HepG2 (cell line): ENCODE data around the gene GNG3. TPM values are rescaled to one million over a fixed set of nuclear protein-coding genes. Genes with fewer than 3 reads are reported as not detected.

Source experiments
- AGO2 ChIP-seq: fragments of 200-400 bp; formaldehyde crosslinking; optimal IDR thresholded peaks from 2 replicates; pipeline ENCODE3; 2017; ENCODE audit warnings: mild to moderate bottlenecking, low read depth, low read length, moderate library complexity
- CREM ChIP-seq, 2 experiments: sonication (generic) in 1 of 2; formaldehyde crosslinking in 1 of 2; IDR thresholded peaks; 2 replicates each; pipeline versions ENCODE4 v1.4.0 to v1.6.1; 2016 to 2020; ENCODE audit warnings: antibody characterized with exemption in 1 of 2, mild to moderate bottlenecking in 1 of 2, missing genetic modification reagents in 1 of 2
- FOXK2 ChIP-seq: fragments of 450-650 bp; IDR thresholded peaks from 2 replicates; pipeline ENCODE4 v1.6.1; 2016
- JARID2 ChIP-seq: sonication (generic); formaldehyde crosslinking; IDR thresholded peaks from 2 replicates; pipeline ENCODE4 v1.8.1; 2023; ENCODE audit warnings: missing genetic modification reagents, inconsistent platforms; ENCODE audit not compliant: insufficient replicate concordance
- MAF1 ChIP-seq: sonication (generic); formaldehyde crosslinking; IDR thresholded peaks from 2 replicates; pipeline ENCODE4 v1.5.0; 2020; ENCODE audit warnings: missing genetic modification reagents, borderline replicate concordance
- MYC ChIP-seq: sonication (generic); formaldehyde crosslinking; IDR thresholded peaks from 2 replicates; pipeline ENCODE4 v1.9.0; 2021; ENCODE audit warnings: missing genetic modification reagents, borderline replicate concordance
- NCOA5 ChIP-seq: sonication (generic); formaldehyde crosslinking; IDR thresholded peaks from 2 replicates; pipeline ENCODE4 v1.4.0; 2020; ENCODE audit warnings: missing genetic modification reagents
- POLR2A ChIP-seq, 2 experiments: IDR thresholded peaks; 2 replicates each; pipeline ENCODE4 v1.6.1; 2011; ENCODE audit warnings: low read depth in 2 of 2, low read length in 2 of 2, mild to moderate bottlenecking in 1 of 2, moderate library complexity in 1 of 2; ENCODE audit not compliant: insufficient read depth in 1 of 2
- POLR2G ChIP-seq: fragments of 200-400 bp; formaldehyde crosslinking; IDR thresholded peaks from 2 replicates; pipeline ENCODE4 v1.6.1; 2018; ENCODE audit warnings: mild to moderate bottlenecking, low read depth, low read length, moderate library complexity
- SMARCC2 ChIP-seq: fragments of 450-650 bp; IDR thresholded peaks from 2 replicates; pipeline ENCODE4 v1.6.1; 2017; ENCODE audit warnings: antibody characterized with exemption, mild to moderate bottlenecking
- SP2 ChIP-seq: sonication (generic); formaldehyde crosslinking; IDR thresholded peaks from 2 replicates; pipeline ENCODE4 v1.5.1; 2020; ENCODE audit warnings: mild to moderate bottlenecking, missing genetic modification reagents
- SPEN ChIP-seq: sonication (generic); formaldehyde crosslinking; IDR thresholded peaks from 2 replicates; pipeline ENCODE4 v1.5.1; 2020; ENCODE audit warnings: low read depth, mild to moderate bottlenecking, missing genetic modification reagents
- ZIK1 ChIP-seq: sonication (generic); formaldehyde crosslinking; IDR thresholded peaks from 2 replicates; pipeline ENCODE4 v1.5.0; 2020; ENCODE audit warnings: mild to moderate bottlenecking, low read depth, missing genetic modification reagents, borderline replicate concordance
- ZKSCAN5 ChIP-seq: sonication (generic); formaldehyde crosslinking; IDR thresholded peaks from 2 replicates; pipeline ENCODE4 v1.5.1; 2020; ENCODE audit warnings: mild to moderate bottlenecking, missing genetic modification reagents
- ZNF138 ChIP-seq: sonication (generic); formaldehyde crosslinking; IDR thresholded peaks from 2 replicates; pipeline ENCODE4 v1.5.0; 2020; ENCODE audit warnings: mild to moderate bottlenecking, low read depth, missing genetic modification reagents
- ZNF296 ChIP-seq: sonication (generic); formaldehyde crosslinking; conservative IDR thresholded peaks from 2 replicates; pipeline ENCODE4 v1.5.0; 2020; ENCODE audit warnings: mild to moderate bottlenecking, missing genetic modification reagents
- ZNF331 ChIP-seq: sonication (generic); formaldehyde crosslinking; IDR thresholded peaks from 2 replicates; pipeline ENCODE4 v1.4.0; 2020; ENCODE audit warnings: missing genetic modification reagents
- ZNF790 ChIP-seq: sonication (generic); formaldehyde crosslinking; IDR thresholded peaks from 2 replicates; pipeline ENCODE4 v1.8.0; 2022; ENCODE audit warnings: missing genetic modification reagents, mild to moderate bottlenecking, borderline replicate concordance
- ZZZ3 ChIP-seq: sonication (generic); formaldehyde crosslinking; IDR thresholded peaks from 2 replicates; pipeline ENCODE4 v1.4.0; 2020; ENCODE audit warnings: missing genetic modification reagents, mild to moderate bottlenecking, borderline replicate concordance
- polyA plus RNA-seq, 8 experiments: library from polyadenylated mRNA; depleted of rRNA in 3 of 8; stranded (reverse) in 7 of 8; unstranded in 1 of 8; fragments of >200 nt; fragmentation: Illumina TruSeq in 4 of 8; extraction: Trizol in 4 of 8; gene quantifications; 2 replicates each; pipeline versions ENCODE4 v1.2.1 to v1.2.3, GENCODE V29; 2011 to 2016; ENCODE audit warnings: low read depth in 4 of 8, missing spikeins in 1 of 8, mixed read lengths in 1 of 8; ENCODE audit not compliant: insufficient read depth in 1 of 8
- total RNA-seq, 5 experiments: library from RNA; depleted of rRNA; stranded (reverse); fragments of >200 nt; fragmentation: Illumina TruSeq; extraction: Trizol; gene quantifications; 2 replicates each; pipeline ENCODE4 v1.2.3, GENCODE V29; 2016; ENCODE audit warnings: low read depth in 1 of 5
- TF ChIP-seq, protein P1 (sequence below): IDR thresholded peaks from 2 replicates; pipeline ENCODE4 v1.6.1; 2016; ENCODE audit warnings: low read depth, control low read depth
- TF ChIP-seq, protein P2 (sequence below): sonication (generic); formaldehyde crosslinking; conservative IDR thresholded peaks from 2 replicates; pipeline ENCODE4 v1.5.0; 2020; ENCODE audit warnings: missing genetic modification reagents
- TF ChIP-seq, protein P3 (sequence below): sonication (generic); formaldehyde crosslinking; IDR thresholded peaks from 2 replicates; pipeline ENCODE4 v1.4.0; 2020; ENCODE audit warnings: missing genetic modification reagents, low read depth, mild to moderate bottlenecking, borderline replicate concordance
- TF ChIP-seq, protein P4 (sequence below): IDR thresholded peaks from 2 replicates; pipeline ENCODE4 v1.6.1; 2016; ENCODE audit warnings: missing compliant biosample characterization, missing genetic modification reagents, borderline replicate concordance
- TF ChIP-seq, protein P5 (sequence below): sonication (generic); formaldehyde crosslinking; IDR thresholded peaks from 2 replicates; pipeline ENCODE4 v1.4.0; 2020; ENCODE audit warnings: mild to moderate bottlenecking, missing genetic modification reagents

GNG3 gene
- total and polyA plus RNA-seq, 2 of the 13 experiments (the other 11 are each of a cell fraction or from before 2014, with no cell fraction given) = not detected

DNA sequence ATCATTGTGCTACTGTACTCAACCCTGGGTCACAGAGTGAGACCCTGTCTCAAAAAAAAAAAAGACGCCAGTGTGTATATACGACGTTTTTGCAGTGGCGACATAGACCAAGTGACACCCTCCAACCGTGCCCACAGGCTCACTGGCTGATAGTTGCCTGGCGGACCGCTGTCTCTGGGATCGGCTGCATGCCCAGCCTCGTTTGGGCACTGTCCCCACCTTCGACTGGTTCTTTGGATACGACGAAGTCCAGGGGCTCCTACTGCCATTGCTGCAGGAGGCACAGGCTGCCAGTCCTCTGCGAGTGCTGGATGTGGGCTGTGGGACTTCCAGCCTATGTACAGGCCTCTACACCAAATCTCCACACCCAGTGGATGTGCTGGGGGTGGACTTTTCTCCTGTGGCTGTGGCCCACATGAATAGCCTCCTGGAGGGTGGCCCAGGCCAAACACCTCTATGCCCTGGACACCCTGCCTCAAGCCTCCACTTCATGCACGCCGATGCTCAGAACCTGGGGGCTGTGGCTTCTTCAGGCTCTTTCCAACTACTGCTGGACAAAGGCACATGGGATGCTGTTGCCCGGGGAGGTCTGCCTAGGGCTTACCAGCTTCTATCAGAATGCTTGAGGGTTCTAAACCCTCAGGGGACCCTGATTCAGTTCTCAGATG, 41.1 kb upstream of the GNG3 start (continued):
- TF ChIP-seq, protein P1, sequence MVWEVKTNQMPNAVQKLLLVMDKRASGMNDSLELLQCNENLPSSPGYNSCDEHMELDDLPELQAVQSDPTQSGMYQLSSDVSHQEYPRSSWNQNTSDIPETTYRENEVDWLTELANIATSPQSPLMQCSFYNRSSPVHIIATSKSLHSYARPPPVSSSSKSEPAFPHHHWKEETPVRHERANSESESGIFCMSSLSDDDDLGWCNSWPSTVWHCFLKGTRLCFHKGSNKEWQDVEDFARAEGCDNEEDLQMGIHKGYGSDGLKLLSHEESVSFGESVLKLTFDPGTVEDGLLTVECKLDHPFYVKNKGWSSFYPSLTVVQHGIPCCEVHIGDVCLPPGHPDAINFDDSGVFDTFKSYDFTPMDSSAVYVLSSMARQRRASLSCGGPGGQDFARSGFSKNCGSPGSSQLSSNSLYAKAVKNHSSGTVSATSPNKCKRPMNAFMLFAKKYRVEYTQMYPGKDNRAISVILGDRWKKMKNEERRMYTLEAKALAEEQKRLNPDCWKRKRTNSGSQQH = no peak
- TF ChIP-seq POLR2A (IDR thresholded peaks at IDR 0.05; ENCODE audit: insufficient read depth in 1 of 2, low read depth in 2 of 2, low read length in 2 of 2) (peak; percentile 52 to 56; a peak in 3 of 4 replicates), ZKSCAN5 (CRISPR knock-in tag) (no peak), SMARCC2 (no peak), SPEN (CRISPR knock-in tag) (peak; percentile 9; the same call in 1 of the 2 replicates), NCOA5 (CRISPR knock-in tag) (0 out of 2 replicates have a peak, but pooled peaks have one; percentile 74), ZNF296 (CRISPR knock-in tag) (0 out of 2 replicates have a peak, but pooled peaks have one; percentile 32), ZNF138 (CRISPR knock-in tag) (no peak), AGO2 (peak; percentile 89), ZNF790 (CRISPR knock-in tag) (no peak), JARID2 (CRISPR knock-in tag) (peak; percentile 12), POLR2G (peak; percentile 38), FOXK2 (no peak), ZNF331 (CRISPR knock-in tag) (no peak), MAF1 (CRISPR knock-in tag) (0 out of 2 replicates have a peak, but pooled peaks have one; percentile 49), SP2 (CRISPR knock-in tag) (no peak), ZIK1 (CRISPR knock-in tag) (no peak), MYC (CRISPR knock-in tag) (0 out of 2 replicates have a peak, but pooled peaks have one; percentile 22), ZZZ3 (no peak), CREM (IDR thresholded peaks at IDR 0.05) (0 out of 2 replicates have a peak, but pooled peaks have one; percentile 3), CREM (CRISPR knock-in tag; IDR thresholded peaks at IDR 0.05) (no peak)
- TF ChIP-seq, protein P2, sequence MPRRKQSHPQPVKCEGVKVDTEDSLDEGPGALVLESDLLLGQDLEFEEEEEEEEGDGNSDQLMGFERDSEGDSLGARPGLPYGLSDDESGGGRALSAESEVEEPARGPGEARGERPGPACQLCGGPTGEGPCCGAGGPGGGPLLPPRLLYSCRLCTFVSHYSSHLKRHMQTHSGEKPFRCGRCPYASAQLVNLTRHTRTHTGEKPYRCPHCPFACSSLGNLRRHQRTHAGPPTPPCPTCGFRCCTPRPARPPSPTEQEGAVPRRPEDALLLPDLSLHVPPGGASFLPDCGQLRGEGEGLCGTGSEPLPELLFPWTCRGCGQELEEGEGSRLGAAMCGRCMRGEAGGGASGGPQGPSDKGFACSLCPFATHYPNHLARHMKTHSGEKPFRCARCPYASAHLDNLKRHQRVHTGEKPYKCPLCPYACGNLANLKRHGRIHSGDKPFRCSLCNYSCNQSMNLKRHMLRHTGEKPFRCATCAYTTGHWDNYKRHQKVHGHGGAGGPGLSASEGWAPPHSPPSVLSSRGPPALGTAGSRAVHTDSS (CRISPR knock-in tag) = no peak
- TF ChIP-seq, protein P3, sequence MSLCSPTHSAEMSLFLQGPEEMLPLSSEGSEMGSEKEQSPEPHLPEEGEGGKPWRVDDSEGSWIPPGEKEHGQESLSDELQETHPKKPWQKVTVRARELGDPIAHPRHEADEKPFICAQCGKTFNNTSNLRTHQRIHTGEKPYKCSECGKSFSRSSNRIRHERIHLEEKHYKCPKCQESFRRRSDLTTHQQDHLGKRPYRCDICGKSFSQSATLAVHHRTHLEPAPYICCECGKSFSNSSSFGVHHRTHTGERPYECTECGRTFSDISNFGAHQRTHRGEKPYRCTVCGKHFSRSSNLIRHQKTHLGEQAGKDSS (CRISPR knock-in tag) = no peak
- TF ChIP-seq, protein P4, sequence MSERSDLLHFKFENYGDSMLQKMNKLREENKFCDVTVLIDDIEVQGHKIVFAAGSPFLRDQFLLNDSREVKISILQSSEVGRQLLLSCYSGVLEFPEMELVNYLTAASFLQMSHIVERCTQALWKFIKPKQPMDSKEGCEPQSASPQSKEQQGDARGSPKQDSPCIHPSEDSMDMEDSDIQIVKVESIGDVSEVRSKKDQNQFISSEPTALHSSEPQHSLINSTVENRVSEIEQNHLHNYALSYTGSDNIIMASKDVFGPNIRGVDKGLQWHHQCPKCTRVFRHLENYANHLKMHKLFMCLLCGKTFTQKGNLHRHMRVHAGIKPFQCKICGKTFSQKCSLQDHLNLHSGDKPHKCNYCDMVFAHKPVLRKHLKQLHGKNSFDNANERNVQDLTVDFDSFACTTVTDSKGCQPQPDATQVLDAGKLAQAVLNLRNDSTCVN = no peak
- TF ChIP-seq, protein P5, sequence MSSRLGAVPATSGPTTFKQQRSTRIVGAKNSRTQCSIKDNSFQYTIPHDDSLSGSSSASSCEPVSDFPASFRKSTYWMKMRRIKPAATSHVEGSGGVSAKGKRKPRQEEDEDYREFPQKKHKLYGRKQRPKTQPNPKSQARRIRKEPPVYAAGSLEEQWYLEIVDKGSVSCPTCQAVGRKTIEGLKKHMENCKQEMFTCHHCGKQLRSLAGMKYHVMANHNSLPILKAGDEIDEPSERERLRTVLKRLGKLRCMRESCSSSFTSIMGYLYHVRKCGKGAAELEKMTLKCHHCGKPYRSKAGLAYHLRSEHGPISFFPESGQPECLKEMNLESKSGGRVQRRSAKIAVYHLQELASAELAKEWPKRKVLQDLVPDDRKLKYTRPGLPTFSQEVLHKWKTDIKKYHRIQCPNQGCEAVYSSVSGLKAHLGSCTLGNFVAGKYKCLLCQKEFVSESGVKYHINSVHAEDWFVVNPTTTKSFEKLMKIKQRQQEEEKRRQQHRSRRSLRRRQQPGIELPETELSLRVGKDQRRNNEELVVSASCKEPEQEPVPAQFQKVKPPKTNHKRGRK = no peak
